Measurements from ENCODE around the gene SLA2.
"Not testable (repeated sequence)": the region's sequence is repeated elsewhere in the genome, so short reads cannot be mapped to it uniquely, and the experiment has no call there.

SLA2 gene

DNA sequence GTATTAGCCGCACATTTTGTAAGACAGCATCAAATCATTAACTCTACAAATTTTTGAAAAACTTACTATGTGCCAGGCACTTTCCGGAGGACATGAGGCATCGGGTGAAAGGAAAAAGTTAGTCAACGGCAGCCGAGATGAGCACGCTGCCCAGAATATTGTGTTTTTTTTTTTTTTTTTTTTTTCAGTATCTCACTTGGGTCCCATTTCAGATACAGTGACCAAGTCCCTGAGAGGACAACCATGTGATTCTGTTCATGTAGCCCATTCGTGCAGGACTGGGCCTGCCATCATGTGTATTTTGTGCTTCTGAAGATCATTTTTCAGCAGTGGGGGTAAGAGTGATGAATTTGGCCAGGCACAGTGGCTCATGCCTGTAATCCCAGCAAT lies 1.3 kb downstream of the SLA2 start:
- peak; percentile 51 for DNase-seq

DNA sequence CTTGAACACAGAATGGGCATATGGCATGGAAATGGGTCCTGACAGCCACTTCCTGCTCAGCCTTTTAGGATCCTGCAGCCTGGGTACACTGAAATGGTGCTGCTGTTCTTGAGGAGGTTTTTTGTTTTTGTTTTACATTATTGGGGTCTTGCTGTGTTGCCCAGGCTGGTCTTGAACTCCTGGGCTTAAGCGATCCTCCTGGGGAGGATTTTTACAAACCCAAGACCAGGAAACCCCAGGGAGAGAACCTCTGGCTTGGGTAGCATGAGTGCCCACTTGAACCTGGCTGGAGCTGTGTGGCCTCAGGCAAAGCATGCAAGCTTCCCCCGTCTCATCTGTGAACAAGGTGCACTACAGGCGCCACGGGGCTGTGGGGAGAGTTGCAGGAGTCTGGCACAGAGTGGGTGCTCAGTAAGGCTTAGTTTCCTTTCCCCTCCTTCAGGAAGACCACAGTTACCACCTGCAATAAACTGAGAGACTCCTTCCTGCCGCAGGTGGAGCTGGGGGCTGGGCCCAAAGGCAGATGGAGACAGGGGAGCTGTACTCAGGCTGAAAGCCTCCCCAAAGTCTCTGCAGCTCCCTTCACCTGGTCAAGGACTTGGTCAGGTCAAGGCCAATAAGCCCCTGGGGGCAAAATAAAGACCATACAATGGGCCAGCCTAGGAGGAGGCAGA lies 1.8 kb downstream of the SLA2 start:
- DNase-seq, result peak; percentile 73

DNA sequence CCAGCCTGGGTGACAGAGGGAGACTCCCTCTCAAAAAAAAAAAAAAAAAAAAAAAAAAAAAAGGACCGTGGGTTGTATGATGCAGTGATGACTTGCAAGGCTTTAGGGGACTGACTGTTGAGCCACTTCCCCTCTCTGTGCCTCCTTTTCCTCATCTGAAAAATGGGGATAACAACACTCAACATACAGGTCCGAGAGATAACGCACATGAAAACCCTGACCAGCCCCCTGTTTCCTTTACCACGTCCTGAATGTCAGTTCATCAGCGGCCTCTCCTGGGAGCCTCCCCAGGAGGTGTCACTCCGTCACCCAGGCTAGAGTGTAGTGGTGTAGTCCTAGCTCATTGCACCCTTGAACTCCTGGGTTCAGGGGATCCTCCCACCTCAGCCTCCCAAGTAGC lies 3.9 kb downstream of the SLA2 start:
- DNase-seq, result no peak

DNA sequence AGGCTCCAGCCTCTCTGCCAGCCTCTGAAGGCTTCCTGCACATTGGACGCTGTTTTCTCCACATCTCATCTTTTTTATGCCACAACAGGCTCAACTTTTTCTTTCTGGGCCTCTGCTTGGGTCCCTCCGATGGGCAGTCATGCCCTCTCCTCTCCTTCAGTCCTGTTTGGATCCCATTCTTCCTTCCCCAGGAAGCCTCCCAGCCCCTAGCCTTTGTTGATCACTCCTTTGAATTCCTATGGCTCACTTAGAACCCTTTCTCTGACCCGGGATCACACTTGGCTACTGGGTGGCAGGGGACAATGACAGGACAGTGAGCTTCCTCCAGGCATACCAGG lies 4.5 kb downstream of the SLA2 start:
- DNase-seq, result no peak

DNA sequence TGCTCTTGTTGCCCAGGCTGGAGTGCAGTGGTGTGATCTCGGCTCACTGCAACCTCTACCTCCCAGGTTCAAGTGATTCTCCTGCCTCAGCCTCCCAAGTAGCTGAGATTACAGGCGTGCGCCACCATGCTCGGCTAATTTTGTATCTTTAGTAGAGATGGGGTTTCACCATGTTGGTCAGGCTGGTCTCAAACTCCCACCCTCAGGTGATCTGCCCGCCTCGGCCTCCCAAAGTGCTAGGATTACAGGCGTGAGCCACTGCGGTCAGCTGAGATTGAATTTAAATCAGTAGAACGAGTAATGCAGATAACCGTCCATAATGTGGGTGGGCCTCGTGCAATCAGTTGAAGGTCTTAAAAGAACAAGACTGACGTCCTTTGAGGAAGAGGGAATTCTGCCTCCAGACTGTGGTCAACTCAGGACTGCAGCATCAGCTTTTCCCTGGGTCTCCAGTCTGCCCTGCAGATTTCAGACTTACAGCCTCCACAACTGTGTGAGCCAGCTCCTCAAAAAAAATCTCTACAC lies 7.1 kb downstream of the SLA2 start:
- DNase-seq, result not testable (repeated sequence)

DNA sequence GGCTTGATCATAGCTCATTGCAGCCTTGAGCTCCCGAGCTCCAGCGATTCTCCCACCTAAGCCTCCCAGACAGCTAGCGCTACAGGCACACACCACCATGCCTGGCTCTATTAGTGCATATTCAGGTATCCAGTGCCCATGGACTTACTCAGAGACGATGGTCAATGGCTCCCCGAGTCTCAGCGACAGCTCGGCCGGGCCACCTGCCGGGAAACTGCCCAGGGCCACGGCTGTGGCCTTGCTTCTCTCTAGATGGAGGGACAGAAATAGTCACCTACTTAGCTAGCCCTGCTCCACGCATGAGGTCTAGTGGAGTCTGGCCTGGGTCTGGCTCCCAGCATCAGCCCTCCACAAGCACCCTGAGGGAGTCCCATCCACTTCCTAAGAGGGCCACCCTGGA lies 11.7 kb downstream of the SLA2 start:
- no peak for DNase-seq

DNA sequence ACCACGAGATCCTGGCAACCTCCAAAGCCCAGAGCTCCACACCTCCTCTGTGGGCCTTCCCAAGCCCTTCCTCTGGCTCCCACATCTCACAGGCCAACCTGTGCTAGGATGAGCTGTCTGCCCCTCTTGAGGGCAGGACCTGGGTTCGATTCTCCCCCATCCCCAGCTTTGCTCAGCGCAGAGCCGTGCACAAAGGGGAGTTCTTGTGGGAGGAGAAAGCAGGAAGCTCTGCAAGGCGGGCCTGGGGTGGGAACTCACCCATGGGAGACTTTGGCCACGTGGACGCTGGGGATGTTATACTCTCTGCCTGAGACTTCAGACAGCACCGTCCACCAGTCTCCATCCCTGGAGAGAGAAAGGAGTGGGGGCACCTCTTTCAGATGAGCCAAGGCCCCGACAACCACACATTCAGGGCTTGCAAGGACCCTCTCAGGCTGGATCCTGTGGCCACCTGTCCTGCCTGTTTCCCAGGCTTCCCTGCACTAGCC lies 12.7 kb downstream of the SLA2 start:
- no peak for DNase-seq

DNA sequence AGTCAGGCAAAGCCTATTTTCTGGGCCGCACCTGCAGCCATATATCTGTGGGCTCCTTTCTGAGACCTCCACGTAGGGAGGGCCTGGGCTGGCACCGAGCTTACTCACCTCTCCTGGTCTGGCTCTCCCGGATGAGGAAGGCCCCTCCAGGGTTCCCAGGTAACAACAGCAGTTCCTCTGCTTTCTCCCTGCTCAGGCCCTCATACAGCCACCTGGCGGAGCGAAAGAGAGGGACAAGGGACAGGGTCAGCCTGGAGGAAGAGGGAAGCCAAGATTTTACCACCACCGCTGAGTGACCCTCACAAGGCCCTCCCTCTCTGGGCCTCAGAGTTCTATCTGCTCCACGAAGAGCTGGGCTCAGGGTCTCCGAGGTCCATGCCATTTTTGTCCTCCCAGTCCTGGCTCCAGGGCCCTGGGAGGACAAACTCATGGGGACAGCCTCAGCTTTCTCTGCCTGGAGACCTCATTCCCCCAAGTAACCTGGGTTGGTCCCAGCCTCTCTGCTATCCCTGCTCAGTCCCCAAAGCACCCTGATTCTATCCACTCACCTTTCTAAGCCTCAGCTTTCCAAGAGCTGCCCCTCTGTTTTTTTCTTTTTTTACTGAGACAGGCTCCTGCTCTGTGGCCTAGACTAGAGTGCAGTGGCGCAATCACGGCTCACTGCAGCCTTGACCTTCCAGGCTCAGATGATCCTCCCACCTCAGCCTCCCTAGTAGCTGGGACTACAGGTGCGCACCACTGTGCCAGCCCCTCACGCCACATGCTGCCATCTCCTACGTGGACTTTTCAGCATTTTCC lies 13.3 kb downstream of the SLA2 start:
- no peak for DNase-seq

DNA sequence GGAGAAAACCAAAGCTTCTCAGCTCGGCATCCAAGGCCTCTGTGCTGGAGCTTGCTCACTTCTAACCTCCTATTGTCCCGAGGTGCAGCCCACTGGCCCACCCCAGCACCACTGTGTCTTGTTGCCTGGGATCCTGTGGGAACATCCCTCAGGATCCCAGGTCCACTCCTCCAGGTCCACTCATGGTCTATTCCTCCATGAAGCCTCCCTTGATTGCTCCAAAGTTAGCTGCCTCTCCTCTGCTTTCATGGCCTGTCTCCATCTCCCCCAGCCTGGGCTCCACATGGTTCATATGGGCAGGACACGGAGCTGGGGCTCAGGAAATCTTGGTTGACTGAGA lies 13.9 kb downstream of the SLA2 start:
- no peak for DNase-seq

DNA sequence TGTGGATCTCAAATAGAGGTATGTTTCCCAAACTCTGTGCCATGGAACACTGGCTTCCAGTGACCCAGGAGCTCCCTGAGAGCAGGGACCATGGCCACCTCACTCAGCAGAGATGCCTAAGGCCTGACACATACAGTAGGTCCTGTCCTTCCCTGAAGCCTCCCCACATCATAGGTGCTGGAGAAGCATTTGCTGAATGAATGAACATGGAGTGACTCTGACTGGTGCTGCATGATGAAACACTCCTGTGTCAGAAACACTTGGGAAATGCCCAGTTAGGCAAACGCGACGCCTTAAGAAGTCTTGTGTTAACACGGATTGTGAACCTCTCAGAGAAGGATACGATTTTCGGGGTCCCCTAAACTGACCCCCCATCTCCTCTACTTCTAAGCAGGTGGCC lies 14.3 kb downstream of the SLA2 start:
- DNase-seq, result no peak

DNA sequence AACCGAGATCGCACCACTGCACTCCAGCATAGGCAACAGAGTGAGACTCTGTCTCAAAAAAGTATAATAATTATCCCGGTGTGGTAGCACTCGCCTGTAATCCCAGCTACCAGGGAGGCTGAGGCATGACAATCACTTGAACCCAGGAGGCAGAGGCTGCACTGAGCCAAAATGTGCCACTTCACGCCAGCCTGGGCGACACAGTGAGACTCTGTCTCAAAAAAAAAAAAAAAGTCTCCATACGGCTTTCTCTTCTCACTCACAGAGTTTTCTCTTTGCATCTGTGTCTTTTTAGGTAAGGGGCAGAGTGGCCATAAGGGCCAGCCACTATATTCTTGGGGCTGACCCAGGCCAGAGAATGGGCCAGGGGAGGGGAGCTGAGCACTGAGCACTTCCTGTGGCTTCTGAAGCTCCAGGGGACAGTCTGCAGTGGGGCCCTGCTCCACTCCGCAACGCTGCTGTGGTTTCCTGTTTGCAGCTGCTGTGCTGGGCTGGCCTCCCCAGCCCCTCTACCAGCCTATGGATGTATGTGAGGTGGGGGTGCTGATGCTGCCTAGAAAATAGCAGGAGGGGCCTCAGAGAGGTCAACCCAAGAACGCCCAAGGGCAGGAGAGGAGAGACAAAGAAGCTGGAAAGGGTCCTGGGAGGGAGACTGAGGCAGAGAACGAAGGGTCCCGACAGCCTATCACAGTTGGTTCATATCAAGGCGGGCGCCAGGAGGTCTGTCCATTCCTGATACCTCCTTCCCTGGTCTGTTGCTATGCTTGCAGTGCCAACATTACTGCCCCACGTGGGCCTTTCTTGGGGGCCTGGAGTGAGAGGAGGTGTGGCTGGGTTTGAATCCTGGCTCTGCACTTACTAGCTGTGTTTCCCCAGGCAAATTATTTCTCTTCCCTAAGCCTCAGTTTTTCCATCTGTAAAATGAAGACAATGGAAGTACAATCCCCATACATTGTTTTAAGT lies 16.0 kb downstream of the SLA2 start:
- DNase-seq, result peak; percentile 43

DNA sequence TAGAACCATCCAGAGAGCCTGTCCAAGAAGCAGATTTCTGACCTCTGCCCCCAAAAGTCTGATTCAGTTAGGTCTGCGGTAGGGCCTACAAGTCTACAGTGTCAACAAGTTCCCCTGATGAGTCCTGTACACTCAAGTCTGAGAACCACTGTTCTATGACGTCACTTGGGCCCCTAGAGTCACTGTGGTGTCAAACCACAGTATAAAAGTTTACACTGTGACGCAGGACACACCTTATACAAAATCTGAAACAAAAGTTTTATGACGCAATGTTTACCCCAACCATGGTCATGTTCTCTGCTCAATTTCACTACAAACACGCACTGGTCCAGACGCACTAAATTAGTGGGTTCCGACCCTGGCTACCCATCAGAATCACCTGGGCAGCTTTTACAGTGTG lies 17.9 kb downstream of the SLA2 start:
- DNase-seq, result peak; percentile 69

DNA sequence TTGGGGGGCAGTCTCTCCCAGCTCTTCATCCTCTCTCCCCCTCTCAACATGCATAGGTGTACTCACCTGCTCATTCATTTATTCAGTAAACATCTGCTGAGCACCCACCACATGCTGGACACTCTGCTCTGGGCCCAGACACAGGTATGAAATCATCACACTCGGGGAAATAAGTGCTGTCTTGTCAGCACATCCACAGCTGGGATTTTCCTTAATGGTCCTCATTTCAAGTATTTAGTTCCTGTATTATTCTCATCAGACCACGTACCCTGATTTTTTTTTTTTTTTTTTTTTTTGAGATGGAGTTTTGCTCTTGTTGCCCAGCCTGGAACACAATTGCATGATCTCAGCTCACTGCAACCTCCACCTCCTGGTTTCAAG lies 21.1 kb downstream of the SLA2 start:
- no peak for DNase-seq

DNA sequence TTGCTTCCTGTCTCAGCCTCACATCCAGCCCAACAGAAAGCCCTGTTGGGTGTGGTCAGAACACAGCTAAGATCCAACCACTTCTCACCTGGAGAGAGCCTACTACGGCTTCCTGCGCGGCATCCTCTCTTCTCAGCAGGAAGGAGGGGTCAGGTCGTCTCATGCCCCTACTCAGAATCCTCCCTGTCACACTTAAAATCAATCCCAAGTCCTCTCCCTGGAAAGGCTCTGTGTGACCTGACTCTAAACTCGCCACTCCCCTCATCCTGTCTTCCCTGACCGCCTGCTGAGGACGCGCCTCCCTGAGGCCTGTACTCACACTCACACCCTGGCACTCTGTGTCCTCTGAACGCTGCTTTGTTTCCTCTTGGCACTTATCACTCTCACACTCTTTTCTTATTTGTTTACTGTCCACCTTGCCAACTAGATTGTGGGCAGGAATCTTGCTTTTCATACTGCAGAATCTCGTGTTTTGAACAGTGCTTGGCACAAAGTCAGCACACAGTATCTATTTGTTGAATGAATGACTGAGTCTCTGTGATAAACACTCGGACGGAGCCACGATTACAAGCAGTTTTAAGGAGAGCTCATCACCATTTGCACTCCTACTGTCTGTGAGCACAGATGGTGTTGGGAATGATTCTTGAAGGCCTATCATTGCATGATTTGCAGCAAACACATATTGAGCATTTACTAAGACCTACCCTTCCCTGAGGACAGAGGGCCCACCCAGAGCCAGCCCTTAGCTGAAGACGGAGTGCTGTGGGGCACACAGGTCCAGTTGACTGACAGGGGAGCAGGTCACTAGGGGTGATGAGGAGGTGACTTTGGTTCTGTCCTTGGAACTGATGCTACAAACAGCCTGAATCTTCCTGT lies 21.7 kb downstream of the SLA2 start:
- DNase-seq, result no peak

DNA sequence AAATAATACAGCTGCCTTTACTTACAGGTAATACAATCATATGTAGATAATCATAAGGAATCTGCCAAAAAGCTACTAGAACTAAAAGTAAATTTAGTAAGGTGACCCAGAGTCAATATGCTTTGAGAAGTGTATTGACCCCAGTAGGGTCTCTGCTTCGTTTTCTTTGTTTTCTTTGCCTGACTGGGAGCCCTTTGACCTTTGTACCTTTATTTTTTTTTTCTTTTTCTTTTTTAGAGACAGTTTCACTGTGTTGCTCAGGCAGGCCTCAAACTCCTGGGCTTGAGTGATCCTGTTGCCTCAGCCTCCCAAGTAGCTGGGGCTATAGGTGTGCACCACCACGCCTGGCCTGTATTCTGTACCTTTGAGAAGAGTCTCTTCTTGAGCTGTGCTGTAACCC lies 22.6 kb downstream of the SLA2 start:
- no peak for DNase-seq

DNA sequence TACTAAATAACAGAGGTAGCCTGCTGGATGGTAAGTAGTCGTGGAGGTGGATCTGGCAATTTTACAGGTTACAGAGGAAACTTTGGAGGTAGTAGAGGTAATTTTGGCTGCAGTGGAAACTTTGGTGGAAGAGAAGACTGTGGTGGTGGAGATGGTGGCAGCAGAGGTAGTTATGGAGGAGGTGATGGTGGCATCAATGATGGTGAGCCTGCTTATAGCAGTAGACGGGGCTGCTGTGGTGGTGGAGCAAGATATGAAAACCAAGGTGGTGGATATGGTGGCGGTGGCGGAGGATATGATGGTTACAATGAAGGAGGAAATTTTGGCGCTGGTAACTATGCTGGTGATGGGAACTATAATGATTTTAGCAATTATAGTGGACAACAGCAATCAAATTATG lies 25.1 kb downstream of the SLA2 start:
- DNase-seq, result no peak

DNA sequence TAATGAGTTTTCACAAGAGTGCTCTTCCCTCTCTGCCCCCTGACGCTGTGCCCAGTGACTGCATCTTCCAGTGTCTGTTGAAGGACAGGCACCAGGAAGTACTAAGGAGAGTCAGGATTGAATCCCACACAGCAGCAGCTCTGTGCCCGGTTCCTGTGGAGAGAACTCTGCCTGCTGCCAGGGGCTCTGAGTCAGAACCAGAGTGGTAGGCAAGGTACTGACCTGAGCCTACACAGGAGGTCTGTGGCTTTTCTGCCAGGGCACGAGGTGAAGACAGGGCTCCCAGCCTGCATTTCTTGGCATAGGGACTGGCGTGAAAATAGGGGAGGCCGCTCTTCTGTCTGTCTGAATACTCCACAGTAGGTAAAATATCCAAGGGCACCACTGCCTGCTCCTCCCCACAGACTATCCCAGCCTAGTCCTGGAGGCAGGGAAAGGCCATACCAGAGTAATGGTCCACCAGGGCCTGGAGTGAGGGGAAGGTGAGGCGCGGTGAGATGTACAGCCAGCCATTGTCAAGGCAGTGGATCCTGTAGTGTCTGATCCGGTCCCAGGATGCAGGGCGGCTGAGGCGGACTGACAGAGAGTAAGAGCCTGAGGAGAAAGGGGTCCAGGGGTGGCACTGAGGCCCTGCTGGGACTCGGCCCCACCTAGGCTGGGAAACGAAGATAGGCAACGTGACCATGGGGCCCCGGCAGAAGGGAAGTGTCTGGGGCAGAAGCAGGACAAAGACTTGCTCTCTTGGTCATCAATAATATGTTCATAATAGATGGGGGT lies 31.0 kb downstream of the SLA2 start:
- DNase-seq, result no peak

DNA sequence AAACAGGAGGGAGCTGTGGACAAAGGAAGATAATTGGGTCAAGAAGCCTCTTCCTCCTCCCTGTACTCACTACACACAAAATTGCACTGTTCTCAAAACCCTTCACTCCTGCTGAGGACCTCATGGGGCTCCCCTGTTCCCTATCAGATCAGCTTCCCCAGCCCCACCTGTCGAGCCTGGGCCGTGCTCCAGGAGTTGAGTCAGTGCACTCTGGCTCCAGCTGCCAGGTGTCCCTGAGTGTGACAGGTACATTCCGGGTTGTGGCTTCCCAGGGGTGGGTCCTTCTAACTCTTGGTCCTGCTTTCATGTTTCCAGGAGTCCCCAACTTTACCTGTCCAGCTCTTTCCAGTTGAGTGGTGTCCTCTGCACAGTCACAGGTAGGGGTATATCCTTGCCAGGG lies 32.0 kb downstream of the SLA2 start:
- DNase-seq, result no peak

DNA sequence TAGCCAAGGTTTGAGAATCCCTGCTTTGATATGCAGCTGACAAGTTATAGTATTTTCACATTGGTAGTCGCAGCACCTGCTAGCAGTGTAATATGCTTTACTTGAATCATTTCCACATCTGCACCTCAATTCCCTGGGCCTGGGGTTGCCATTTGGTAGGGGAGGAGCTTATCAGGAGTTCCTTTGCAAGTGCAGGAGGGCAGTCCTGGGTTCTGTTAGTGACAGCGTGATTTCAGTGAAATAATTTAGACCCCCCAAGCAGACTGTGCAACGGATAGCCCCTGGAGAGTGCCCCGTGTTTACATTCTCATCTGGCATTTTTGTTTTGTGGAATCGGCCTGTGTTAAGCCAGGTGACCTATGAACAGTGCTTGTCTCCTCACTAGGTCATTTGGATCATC lies 34.4 kb downstream of the SLA2 start:
- DNase-seq, result no peak

DNA sequence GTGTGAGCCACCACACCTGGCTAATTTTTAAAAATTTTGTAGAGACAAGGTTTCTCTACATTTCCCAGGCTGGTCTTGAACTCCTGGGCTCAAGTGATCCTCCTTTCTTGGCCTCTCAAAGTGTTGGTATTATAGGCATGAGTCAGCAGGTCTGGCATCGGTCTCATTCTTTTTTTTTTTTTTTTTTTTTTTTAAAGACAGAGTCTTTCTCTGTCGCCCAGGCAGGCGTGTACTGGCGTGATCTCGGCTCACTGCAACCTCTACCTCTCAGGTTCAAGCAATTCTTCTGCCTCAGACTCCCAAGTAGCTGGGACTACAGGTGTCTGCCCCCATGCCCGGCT lies 37.6 kb downstream of the SLA2 start:
- not testable (repeated sequence) for DNase-seq

DNA sequence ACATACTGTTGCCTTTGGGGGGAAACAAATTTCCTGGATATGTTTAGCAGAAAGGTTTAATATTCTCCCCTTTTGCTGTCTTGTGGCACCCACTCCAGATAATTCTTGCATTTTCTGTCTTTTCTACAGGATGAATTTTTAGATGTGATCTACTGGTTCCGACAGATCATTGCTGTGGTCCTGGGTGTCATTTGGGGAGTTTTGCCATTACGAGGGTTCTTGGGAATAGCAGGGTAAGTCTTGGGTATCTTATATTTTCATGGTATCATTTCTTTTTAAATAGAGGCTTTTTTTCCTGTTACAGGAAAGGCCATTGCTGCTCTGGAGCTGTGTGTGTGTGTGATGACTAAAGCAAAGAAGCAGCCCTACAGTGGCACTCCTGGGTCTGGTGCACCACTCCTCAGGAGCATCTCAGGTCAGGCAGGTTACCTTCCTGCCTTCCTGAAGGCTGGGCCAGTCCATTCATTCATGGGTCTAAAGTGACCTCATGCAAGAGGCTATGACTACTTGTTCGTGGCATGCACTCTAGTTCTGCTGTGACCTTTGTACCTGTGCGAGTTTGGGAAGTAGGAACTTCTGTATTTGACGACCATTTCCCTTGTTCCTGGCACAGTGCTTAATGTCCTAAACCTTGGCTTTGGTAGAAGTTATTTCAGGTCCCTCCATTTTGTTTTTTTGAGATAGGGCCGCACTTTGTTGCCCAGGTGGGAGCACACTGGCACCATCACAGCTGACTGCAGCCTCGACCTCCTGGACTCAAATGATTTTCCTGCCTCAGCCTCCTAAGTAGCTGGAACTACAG lies 38.2 kb downstream of the SLA2 start:
- no peak for DNase-seq
